Lower leg skin (tissue), 3 donors: Measurements from ENCODE around the gene TMEM163.

Experiments
- POLR2A ChIP-seq, 2 donors: fragments of 450-650 bp; IDR thresholded peaks; one replicate each; pipeline ENCODE4 v1.6.1; 2016 to 2017; ENCODE audit warnings: antibody characterized with exemption in 2 of 2, mild to moderate bottlenecking in 1 of 2, moderate library complexity in 1 of 2
- TF ChIP-seq, protein P1 (sequence below), 3 donors: fragments of 450-650 bp; IDR thresholded peaks; one replicate each; pipeline ENCODE4 v1.5.1; 2016; ENCODE audit warnings: antibody characterized with exemption in 3 of 3, mild to moderate bottlenecking in 3 of 3, moderate library complexity in 2 of 3

DNA sequence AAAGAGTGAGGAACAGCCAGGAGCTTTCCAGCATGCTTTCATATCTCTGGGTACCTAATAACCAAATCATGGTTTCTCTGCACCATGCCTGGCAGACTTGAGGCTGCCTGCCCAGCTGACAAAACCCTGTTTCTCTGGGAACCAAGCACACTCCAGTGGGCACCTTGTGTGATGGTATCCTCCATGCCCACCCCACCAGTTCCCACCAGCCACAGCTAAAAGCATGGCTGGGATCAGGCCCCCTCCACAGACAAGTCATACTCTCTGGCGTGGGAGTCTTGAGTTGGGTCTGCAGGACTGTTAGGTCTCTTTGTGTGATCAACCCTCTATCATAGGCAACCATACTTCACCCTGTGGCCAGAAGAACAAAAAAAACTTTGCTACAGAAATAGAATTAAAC is 56.0 kb downstream of the TMEM163 start:
- TF ChIP-seq, protein P1, sequence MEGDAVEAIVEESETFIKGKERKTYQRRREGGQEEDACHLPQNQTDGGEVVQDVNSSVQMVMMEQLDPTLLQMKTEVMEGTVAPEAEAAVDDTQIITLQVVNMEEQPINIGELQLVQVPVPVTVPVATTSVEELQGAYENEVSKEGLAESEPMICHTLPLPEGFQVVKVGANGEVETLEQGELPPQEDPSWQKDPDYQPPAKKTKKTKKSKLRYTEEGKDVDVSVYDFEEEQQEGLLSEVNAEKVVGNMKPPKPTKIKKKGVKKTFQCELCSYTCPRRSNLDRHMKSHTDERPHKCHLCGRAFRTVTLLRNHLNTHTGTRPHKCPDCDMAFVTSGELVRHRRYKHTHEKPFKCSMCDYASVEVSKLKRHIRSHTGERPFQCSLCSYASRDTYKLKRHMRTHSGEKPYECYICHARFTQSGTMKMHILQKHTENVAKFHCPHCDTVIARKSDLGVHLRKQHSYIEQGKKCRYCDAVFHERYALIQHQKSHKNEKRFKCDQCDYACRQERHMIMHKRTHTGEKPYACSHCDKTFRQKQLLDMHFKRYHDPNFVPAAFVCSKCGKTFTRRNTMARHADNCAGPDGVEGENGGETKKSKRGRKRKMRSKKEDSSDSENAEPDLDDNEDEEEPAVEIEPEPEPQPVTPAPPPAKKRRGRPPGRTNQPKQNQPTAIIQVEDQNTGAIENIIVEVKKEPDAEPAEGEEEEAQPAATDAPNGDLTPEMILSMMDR (IDR thresholded peaks at IDR 0.05): no peak
- no peak for TF ChIP-seq POLR2A (IDR thresholded peaks at IDR 0.05)
